HG03097 (cell line): Measurements from ENCODE around the gene KCTD13.
"Not testable (repeated sequence)": the region's sequence is repeated elsewhere in the genome, so short reads cannot be mapped to it uniquely, and the experiment has no call there.

Source experiments
- ATAC-seq: cut with Tn5 transposase; IDR thresholded peaks from one replicate; pipeline ENCODE4 v1.9.1; 2021; ENCODE audit not compliant: unreplicated experiment, low FRiP score

The KCTD13 gene

DNA sequence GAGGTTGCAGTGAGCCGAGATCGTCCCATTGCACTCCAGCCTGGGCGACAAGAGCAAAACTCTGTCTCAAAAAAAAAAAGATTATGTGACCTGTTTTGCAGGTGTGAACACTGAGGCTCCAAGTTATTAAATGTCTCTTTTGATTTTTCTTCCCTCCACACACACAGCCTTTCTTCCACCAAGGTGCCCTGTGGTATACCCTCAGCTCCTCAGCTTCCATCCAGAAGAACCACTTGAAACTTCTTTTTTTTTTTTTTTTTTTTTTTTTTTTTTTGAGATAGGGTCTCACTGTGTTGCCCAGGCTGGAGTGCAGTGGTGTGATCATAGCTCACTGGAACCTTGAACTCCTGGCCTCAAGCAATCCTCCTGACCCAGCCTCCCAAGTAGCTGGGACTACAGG is 36.7 kb downstream of the KCTD13 start:
- not testable (repeated sequence) for ATAC-seq

DNA sequence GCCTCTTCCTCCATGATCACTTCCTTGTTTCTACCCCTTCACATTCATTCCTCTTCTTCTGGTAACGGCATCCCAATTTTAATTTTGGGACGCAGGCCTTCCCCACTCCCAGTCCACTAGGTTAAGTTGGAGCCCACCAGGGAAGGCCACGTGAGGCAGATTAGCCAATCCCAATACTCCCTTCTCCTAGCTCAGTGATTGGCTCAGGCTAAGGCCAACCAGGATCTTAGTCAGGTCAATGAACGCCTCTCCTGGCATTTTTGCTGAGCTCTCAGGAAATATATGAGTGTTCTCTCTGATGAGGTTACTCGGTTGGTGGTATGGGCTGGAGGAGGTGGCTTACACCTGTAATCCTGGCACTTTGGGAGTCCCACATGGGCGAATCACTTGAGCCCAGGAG is 42.0 kb downstream of the KCTD13 start:
- no peak for ATAC-seq

DNA sequence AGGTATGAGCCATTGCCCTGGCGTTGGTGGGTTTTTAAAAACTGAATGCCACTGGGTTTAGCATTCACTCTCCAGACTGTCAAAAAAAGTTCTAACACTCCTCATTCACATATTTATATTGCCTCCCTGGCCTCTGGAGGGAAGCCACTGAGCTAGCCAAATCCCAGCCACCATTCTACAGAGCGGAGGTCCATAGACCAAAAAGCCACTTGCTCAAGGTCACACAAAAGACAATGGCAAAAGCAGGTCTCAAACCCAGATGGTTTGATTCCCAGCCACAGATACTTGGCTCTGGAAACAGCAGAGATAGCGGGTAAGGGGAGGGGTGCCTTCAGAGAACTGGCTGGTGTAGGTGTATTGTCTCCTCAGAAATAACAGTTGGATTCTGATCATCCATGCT is 45.0 kb downstream of the KCTD13 start:
- no peak for ATAC-seq

DNA sequence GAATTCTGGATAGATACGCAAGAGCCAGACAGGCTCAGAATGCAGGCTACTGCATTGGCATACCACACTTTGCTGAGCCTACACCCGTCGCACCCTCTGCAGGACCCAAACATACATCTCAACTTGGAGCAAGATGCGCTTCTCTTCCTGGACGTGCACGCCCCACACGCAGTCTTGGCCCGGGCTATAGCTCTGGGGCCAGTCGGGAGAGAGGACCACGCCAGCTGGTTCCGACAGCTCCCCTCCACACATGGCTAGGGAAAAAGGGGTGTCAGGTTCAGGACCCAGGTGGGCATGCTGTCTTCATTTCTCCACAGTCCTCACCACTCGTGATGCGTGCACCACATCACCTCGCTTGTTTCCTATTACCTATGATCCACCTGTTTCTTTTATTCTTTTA is 47.9 kb downstream of the KCTD13 start:
- ATAC-seq = no peak

DNA sequence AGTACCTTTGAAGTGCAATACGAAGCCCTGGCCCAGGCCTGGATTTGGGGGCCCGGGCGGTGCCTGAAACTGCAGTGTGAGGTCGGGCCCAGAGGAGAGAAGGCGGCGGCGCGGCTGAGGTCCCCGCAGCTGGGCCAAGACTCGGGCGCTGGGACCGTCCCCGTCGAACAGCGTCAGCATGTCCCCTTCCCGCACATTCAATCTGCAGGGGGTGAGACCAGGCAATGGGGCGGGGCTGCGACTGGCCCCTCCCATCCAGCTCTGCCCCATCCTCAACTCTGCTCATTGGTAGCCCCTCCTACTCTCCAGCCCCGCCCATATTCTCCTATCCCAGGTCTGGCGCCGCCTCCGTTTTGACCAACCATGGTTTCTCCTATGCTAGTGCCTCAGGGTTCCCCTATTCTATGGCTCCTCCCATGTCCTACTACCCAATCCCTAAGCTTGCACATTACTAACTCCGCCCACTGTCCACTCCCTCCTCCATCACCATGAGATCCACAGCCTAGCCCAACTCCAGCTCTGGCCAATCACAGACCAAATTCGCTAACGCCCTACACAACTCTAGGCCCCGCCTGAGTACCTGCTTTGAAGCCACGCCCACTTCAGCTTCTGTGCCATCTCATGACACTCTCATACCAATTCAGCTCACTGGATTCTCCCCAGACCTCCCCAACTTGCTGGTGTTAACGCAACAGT is 48.6 kb downstream of the KCTD13 start:
- no peak for ATAC-seq

DNA sequence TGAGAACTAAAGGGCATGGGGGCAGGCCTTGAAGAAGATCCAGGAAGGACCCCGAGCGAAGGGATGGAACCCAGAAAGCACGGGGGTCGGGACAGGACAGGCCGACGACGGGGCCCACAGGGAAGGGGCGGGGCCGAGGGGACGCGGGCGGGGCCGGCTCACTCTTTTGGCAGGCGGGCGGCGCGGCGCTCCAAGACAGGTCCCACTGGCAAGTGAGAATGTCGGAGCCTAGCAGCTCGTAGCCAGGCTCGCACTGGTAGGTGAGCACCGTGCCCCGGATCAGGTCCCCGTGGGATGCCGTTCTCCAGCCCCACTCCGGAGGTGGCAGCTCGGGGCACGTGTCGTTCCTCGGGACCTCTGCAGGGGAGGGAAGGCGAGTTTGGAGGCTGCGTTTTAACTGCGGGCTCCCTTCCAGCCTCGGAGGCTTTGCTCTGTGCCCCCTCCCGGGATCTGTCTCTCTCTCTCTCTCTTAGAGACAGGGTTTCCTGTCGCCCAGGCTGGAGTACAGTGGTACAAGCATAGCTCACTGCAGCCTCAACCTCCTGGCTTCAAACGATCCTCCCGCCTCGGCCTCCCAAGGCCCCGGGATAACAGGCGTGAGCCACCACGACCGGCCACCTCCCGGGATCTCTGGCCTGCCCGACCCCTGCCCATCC is 49.3 kb downstream of the KCTD13 start:
- no peak for ATAC-seq

DNA sequence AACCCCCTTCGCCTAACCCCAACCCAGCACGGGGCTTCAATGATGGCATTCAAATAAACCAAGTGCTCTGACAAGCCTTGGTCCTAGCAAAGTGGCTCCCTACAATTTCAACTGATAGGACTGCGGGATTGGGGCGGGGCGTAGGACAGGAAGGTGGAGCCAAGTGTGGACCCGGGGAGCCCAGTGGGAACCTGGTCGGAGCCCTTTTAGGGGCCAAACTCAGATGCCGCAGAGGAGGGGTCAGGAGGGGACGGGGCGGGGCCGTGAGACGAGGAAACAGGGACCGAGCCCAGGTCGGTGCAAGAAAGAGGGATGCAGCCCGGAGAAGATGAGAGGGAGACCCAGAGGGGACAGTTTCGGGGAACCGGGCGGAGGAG is 49.8 kb downstream of the KCTD13 start:
- no peak for ATAC-seq

DNA sequence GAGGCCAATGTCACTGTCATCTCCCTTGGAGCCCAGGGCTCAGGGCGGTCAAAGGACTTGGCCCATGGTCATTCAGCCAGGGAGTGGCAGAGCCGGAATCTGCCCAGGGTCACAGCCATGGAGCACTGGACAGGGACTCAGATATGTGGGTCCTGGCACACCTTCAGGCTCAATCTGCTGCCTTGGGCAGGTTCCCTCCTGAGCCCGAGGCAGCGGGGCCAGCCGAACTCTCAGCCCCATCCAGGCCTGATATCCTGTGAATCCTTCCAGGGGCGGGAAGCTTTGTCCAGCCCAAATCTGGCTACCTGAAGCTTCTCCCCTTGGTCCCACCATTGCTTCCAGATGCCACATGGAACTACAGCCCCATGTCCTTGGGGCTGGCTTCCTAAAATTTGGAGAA is 50.8 kb downstream of the KCTD13 start:
- no peak for ATAC-seq

DNA sequence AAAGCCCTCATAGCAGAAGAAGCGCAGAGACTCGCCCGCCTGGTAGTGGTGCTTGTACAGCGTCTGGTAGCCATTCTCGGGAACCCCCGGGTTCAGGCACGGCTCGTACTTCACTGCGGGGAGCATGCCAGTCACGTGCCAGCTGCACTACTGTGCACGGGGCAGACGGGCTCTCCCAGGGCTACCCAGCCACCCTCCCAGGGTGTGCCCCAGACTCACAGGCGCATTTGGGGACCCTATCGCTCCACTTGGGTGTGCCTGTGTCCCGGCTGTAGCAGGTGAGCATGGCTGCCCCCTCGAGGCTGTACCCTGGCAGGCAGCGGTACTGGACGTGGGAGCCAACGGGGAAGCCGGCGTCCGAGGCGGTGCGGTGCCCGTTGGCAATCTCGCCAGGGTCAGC is 52.7 kb downstream of the KCTD13 start:
- no peak for ATAC-seq

DNA sequence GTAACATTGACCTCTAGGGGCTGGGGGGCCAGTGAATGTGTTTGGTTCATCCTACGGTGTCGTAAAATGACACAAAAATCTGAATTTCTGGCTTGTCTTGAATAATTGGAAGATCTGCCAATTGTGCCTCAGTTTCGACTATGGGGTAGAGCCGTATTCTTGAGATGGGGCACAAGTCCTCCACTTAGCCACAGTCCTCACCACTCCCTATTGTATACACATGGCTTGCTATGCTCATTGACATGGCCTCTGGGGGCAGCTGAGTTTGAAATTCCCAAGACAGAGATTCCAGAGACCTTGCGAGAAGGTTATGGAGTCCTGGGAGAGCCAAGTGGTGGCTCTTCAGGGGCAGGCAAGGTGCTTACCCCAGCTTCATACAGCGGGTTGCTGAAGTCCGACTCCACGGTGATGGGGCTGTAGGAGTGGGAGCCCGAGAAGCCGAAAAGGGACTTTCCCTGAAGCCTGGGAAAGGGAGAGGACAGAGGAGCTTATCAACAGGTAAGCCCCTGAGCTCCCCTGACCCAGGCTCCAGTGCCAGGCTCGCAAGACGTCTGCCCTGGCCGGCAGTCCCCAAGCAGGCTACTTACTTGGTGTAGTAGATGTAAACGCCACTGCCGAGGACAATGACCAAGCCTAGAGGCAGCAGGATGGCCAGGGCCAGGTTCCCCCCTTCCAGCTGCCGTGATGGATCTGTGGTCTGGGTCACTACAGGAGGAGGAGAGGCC is 54.0 kb downstream of the KCTD13 start:
- no peak for ATAC-seq

DNA sequence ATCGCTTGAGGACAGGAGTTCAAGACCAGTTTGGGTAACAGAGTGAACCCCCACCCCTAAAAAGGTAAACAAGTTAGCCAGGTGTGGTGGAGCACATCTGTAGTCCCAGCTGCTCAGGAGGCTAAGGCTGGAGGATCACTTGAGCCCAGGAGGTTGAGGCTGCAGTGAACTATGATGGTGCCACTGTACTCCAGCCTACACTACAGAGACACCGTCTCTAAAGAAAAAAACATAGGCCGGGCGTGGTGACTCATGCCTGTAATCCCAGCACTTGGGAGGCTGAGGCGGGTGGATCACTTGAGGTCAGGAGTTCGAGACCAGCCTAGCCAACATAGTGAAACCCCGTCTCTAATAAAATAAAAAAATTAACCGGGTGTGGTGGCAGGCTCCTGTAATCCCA is 57.0 kb downstream of the KCTD13 start:
- not testable (repeated sequence) for ATAC-seq

DNA sequence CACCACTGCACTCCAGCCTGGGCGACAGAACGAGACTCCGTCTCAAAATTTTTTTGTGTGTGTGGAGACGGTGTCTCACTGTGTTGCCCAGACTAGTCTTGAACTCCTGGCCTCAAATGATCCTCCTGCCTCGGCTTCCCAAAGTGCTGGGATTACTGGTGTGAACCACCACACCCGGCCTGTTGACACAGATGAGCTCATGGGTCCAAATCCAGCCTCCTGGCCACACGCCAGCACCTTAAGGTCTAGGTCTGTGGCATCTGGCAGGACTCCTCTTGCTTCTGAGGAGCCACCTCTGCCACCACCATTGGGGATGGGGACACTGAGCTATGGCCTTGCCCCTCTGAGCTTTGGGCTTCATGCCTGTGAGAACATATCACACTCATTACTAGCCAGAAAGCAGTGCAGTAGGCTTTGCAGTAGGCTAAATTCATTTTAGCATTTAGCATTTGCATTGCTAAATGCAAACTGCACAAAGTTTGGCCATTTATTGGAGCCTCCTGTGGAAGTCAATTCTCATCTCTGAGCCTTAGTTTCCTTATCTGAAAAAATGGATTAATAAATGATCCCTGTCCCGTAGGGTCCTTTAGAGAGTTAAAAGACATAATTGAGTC is 57.5 kb downstream of the KCTD13 start:
- ATAC-seq = no peak

DNA sequence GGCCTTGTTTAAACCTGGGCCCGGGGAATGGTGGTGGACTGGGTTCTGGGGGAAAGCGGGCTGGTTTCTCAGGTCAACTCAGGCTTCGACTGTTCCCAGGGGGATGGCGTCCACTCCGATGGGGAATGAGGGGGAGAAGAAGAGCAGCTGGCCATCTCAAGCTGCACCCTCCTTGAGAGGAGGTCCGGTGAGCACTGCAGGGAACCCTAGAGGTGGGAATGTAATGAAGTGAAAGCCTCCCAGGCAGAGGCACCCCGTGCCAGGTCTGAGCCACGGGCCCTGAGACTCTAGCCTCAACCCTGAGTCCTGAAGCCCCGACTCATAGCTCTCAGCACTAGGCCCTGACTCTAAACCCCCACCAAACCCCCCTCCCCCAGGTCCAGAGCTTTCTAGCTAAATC is 61.8 kb downstream of the KCTD13 start:
- ATAC-seq = no peak

DNA sequence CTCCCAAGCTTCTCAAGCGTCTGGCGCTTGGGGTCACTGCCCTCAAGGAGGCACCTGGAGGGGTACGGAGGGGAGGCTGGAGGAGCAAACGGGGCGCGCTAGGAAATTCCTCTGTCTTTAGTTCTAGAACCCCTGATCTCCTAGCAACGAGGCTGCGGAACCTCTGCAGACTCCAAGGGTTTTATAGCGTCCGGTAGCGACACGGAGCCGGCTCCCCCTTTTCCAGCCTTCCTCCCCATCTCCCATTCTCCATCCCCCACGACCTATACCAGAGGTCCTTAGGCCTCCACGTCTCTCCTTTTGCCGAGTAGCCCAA is 62.4 kb downstream of the KCTD13 start:
- no peak for ATAC-seq

DNA sequence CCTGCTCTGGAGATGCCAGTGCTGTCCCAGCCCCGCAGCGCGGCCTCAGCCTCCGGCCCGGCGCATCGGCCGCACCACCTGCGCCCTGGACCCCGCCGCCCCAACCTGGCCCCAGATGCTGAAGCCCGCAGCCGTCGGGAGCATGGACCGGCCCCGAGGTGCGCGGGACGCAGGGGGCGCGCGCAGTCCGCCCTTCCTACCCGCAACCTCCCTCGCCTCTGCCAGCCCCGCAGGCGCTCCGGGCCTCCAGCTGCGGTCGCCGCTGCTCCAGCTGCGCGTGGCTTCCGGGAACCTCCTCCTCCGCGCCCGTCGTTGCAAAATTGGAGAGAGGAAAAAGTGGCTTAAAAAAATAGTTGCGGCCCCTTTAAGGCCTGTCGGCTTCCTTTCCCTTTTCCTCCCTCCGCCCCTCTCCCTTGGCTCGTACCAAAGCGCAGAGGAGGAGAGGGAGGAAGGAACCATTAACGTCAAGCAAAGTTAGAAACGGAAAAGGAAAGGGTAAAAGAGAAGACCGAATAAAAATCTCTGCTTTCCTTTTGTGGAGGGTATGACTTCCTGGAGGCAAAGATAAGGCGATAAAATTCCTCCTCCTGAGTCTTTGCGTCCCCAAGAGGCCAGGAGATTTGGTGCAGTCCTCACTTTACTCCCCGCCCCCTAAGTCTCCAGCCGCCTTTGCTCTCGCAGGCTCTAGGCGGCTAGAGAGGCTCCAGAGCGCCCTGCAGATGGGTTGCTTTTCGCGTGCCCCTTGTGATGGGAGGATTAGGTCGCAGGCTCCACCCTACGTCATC is 63.0 kb downstream of the KCTD13 start, which contains the start of gene CDIPT:
TSS of gene CDIPT (minus strand) at position 343 of the 785 bp plus-strand sequence. CDS start 369 bp downstream, outside the sequence.
- ATAC-seq = peak; percentile 94

DNA sequence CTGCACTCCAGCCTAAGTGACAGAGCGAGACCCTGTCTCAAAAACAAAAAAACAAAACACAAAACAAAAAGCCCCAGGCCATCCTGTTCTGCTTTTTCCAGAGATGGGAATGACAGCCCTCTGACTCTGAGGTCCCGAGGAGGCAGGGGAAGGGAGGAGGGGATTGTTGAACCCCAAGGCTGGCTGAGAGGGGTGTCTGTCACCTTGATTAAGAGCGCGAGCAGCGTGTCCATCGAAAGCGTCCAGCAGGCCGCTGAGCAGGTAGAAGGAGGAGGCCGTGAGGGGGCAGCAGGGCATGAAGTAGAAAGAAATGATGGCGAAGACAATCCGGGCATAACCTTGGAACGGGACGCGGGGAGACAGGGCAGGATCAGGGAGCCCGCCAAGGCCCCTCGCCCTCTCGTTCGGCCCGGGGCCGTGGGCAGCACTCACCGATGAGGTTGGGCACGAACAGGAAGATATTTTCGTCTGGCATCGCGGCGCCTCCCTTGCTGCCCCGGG is 63.6 kb downstream of the KCTD13 start:
- ATAC-seq = no peak

DNA sequence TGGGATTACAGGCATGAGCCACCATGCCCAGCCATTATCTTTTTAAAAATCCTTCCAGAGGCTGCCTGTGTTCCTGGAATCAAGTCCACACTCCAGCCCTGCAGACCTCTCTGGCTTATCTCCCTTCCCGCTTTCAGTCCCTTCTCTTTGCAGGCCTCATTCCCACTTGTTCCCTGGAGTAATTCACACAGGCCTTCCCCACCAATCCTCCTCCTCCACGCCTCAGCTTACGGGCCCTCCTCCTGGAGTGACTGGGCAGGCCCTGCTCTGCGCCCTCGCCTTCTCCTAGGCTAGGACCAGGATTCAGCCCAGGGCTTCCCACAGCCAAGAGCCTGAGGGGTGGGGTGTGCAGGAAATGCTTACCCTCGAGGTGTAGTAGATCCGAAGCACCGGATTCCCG is 65.8 kb downstream of the KCTD13 start:
- ATAC-seq = no peak

DNA sequence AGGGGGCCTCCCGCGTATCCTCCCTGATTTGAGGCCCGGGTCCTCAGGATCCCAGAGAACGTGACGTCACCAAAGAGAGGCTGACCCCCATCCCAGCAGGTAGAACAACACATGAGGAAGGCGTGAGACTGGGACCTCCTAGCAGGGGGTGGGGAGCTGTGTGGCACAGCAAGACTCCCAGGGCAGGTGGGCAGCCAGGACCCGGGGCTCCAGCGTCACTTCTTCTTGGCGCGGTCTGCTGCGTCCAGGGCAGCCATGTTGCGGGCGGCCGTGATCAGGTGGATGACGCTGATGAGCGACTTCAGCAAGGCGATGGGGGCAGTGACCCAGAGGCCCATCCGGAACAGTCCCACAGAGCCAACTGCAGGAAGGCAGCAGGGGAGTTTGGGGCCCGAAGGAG is 67.1 kb downstream of the KCTD13 start:
- no peak for ATAC-seq

DNA sequence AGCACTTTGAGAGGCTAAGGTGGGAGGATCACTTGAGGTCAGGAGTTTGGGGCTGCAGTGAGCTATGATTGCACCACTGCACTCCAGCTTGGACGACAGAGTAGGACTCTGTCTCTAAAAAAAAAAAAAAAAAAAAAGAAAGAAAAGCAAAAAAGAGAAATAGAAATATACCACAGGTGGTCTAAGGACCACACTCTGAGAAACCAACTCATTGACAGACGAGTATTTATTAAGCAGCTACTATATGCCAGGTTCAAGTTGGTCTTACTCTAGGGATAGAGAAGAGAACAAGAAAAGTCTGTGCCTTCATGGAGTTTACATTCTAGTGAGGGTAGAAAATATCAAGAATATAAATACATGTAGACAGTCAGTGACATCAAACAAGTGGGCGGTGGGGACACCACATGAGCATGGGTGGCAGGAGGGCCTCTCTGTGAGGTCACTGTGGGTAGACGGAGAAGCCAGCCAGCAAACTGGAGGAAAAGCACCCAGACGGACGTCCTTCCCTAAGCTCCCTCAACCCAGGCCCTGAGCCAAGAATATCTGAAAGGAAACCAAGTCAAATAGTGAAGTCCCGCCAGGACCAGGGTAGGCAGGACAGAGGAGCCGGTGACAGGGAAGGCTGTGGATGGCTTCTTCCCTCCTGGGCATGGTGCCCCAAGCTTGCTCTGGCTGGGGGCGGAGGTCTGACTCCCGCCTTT is 67.7 kb downstream of the KCTD13 start:
- no peak for ATAC-seq
